ENCODE measurements around the gene SLC8A2.
"Not testable (repeated sequence)": the region's sequence is repeated elsewhere in the genome, so short reads cannot be mapped to it uniquely, and the experiment has no call there.

Gene SLC8A2

GRCh38 chr19:47388721-47389120, 83.0 kb downstream of the SLC8A2 start:
- WGBS, 2 experiments (ENCODE audit: insufficient coverage in 2 of 2): 90 to 96% methylated on average over 4 of the region's 5 CpGs
- H3K4me3 ChIP-seq (ENCODE audit: extremely low read depth, insufficient read depth, low read length, poor library complexity, severe bottlenecking); H3K27ac ChIP-seq (ENCODE audit: low read depth, low read length, severe bottlenecking); H3K36me3 ChIP-seq (ENCODE audit: control insufficient read depth, insufficient read depth, low read length); H3K4me1 ChIP-seq (ENCODE audit: control insufficient read depth, insufficient read depth, low read length, poor library complexity, severe bottlenecking); H3K9me3 ChIP-seq (ENCODE audit: control insufficient read depth, low read length): not testable (repeated sequence)

DNA sequence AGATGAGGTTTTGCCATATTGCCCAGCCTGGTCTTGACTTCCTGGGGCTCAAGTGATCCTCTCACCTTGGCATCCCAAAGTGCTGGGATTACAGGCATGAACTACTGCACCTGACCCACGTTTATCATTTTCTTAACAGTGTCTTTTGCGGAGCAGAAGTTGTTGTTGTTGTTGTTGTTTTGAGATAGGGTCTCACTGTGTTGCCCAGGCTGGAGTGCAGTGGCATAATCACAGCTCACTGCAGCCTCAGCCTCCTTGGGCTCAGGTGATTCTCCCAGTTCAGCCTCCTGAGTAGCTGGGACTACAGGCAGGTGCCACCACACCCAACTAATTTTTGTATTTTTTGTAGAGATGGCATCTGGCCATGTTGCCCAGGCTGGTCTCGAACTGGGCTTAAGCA, 84.1 kb downstream of the SLC8A2 start:
- not testable (repeated sequence) for H3K36me3 ChIP-seq (ENCODE audit: control insufficient read depth, insufficient read depth, low read length); H3K4me1 ChIP-seq (ENCODE audit: control insufficient read depth, insufficient read depth, low read length, poor library complexity, severe bottlenecking)
- 100% methylated on average over 1 to 3 of the region's 3 CpGs for WGBS, 2 experiments (ENCODE audit: insufficient coverage in 2 of 2)

GRCh38 chr19:47386582-47386981, 85.1 kb downstream of the SLC8A2 start:
- not testable (repeated sequence) for H3K27ac ChIP-seq (ENCODE audit: low read depth, low read length, severe bottlenecking); H3K4me1 ChIP-seq (ENCODE audit: control insufficient read depth, insufficient read depth, low read length, poor library complexity, severe bottlenecking); H3K9me3 ChIP-seq (ENCODE audit: control insufficient read depth, low read length); H3K4me3 ChIP-seq (ENCODE audit: extremely low read depth, insufficient read depth, low read length, poor library complexity, severe bottlenecking)
- peaks cover 12% of the 10 kb centered on the region for H3K36me3 ChIP-seq (ENCODE audit: control insufficient read depth, insufficient read depth, low read length)
- 92 to 93% methylated on average over 10 of the region's 12 CpGs for WGBS, 2 experiments (ENCODE audit: insufficient coverage in 2 of 2)

More for the DNA sequence above, 84.1 kb downstream of the SLC8A2 start:
- H3K27ac ChIP-seq (ENCODE audit: low read depth, low read length, severe bottlenecking); H3K4me3 ChIP-seq (ENCODE audit: extremely low read depth, insufficient read depth, low read length, poor library complexity, severe bottlenecking); H3K9me3 ChIP-seq (ENCODE audit: control insufficient read depth, low read length): not testable (repeated sequence)

- H3K36me3 ChIP-seq (ENCODE audit: control insufficient read depth, insufficient read depth, low read length): peaks cover 32% of the 10 kb centered on the region
- H3K27ac ChIP-seq (ENCODE audit: low read depth, low read length, severe bottlenecking); H3K9me3 ChIP-seq (ENCODE audit: control insufficient read depth, low read length); H3K4me3 ChIP-seq (ENCODE audit: extremely low read depth, insufficient read depth, low read length, poor library complexity, severe bottlenecking); H3K4me1 ChIP-seq (ENCODE audit: control insufficient read depth, insufficient read depth, low read length, poor library complexity, severe bottlenecking): not testable (repeated sequence)
- 93 to 100% methylated on average over 2 to 3 of the region's 4 CpGs for WGBS, 2 experiments (ENCODE audit: insufficient coverage in 2 of 2)
Measured at GRCh38 chr19:47384533-47384932, 87.2 kb downstream of the SLC8A2 start.

DNA sequence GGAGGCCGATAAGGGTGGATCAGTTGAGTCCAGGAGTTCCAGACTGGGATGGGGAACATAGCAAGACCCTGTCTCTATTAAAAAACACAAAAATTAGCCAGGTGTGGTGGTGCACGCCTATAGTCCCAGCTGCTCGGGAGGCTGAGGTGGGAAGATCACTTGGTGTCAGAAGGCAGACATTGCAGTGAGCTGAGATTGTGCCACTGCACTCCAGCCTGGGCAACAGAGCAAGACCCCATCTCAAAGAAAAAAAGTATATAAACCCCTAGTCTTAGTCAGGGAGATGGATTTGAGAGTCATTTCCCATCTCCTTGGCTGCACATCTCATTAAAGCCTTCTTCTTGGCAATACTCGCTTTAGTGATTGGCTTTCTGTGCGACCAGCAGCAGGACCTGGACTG, 87.8 kb downstream of the SLC8A2 start:
- not testable (repeated sequence) for H3K4me1 ChIP-seq (ENCODE audit: control insufficient read depth, insufficient read depth, low read length, poor library complexity, severe bottlenecking); H3K9me3 ChIP-seq (ENCODE audit: control insufficient read depth, low read length)
- WGBS, 2 experiments (ENCODE audit: insufficient coverage in 2 of 2): 82% methylated on average over 2 of the region's 5 CpGs; no CpG with 5 or more reads in 1 of the 2 experiments

DNA sequence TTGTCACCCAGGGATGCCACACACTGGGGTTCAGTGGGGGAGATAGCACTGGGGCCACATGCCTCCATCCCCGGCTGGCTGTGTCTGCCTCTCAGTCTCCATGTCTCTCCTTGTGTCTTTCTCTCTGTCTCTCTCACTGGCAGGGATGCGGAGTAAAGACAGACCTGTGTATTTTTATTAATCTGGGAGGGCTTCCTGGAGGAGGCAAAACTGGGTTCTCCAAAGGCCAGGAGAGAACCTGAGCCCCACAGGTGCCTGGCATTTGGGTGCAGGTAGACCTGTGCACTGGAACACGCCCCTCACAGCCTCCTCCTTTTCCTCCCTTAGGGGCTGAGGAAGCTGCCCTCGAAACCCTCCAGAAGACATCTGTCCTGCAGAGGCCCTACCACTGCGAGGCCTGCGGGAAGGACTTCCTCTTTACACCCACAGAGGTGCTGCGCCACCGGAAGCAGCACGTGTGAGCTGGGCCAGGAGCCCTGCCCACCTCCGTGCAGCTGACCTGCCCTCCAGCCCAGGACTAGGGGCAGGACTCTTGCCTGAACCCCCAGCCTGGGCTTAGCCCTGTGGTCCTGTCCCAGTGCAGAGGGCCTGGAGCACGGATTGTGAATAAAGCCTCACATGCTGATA, 89.9 kb downstream of the SLC8A2 start:
- H3K27ac ChIP-seq (ENCODE audit: low read depth, low read length, severe bottlenecking): no peak overlapping the region
- no peak overlapping the region for H3K4me3 ChIP-seq (ENCODE audit: extremely low read depth, insufficient read depth, low read length, poor library complexity, severe bottlenecking)
- no peaks in the 10 kb centered on the region for H3K4me1 ChIP-seq (ENCODE audit: control insufficient read depth, insufficient read depth, low read length, poor library complexity, severe bottlenecking)
- H3K9me3 ChIP-seq (ENCODE audit: control insufficient read depth, low read length): no peaks in the 10 kb centered on the region
- WGBS, 2 experiments (ENCODE audit: insufficient coverage in 2 of 2): 89 to 92% methylated on average over 10 of the region's 11 CpGs
- peaks cover 56% of the 10 kb centered on the region for H3K36me3 ChIP-seq (ENCODE audit: control insufficient read depth, insufficient read depth, low read length)

More for the DNA sequence above, 87.8 kb downstream of the SLC8A2 start:
- H3K4me3 ChIP-seq (ENCODE audit: extremely low read depth, insufficient read depth, low read length, poor library complexity, severe bottlenecking); H3K27ac ChIP-seq (ENCODE audit: low read depth, low read length, severe bottlenecking): not testable (repeated sequence)
- H3K36me3 ChIP-seq (ENCODE audit: control insufficient read depth, insufficient read depth, low read length): peaks cover 37% of the 10 kb centered on the region

DNA sequence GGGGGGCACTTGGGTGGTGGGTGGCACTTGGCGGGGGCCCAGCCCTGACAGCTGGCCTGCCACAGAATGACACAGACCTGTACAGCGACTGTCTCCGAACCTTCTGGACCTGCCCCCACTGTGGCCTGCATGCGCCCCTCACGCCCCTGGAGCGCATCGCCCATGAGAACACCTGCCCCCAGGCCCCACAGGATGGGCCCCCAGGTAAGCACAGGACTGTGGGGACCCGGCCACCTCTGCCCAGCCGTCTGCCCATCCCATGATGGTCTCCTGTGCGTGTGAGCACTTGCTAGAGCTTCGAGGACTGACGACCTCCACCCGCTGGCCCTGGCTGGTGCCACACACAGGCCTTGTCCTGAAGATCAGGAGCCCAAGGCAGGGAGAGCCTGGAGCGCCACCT, 90.6 kb downstream of the SLC8A2 start:
- peaks cover 62% of the 10 kb centered on the region for H3K36me3 ChIP-seq (ENCODE audit: control insufficient read depth, insufficient read depth, low read length)
- H3K4me1 ChIP-seq (ENCODE audit: control insufficient read depth, insufficient read depth, low read length, poor library complexity, severe bottlenecking): no peaks in the 10 kb centered on the region
- 95 to 99% methylated on average over 14 of the region's 14 CpGs for WGBS, 2 experiments (ENCODE audit: insufficient coverage in 2 of 2)
- no peak overlapping the region for H3K27ac ChIP-seq (ENCODE audit: low read depth, low read length, severe bottlenecking)
- H3K4me3 ChIP-seq (ENCODE audit: extremely low read depth, insufficient read depth, low read length, poor library complexity, severe bottlenecking): no peak overlapping the region
- no peaks in the 10 kb centered on the region for H3K9me3 ChIP-seq (ENCODE audit: control insufficient read depth, low read length)

DNA sequence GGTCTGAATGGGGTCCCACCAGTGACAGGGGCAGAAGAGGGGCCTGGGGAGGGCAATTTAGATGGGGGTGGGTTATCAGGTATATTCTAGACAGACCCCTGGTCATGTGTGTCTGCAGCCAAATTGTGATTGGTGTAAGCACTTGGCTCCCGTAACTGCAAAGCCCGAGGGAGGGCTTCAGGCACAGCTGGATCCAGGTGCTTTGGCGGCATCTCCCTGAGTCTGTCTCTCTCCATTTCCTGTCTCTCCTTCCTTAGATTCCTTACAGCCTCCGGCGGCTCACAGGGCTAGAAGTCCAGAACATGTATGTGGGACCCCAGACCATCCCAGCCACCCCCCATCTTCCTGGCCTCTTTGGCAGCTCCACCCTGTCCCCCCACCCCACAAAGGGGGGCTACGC, 91.1 kb downstream of the SLC8A2 start:
- Histone ChIP-seq H3K36me3 (ENCODE audit: control insufficient read depth, insufficient read depth, low read length) (peaks cover 68% of the 10 kb centered on the region), H3K9me3 (ENCODE audit: control insufficient read depth, low read length) (no peaks in the 10 kb centered on the region), H3K4me3 (ENCODE audit: extremely low read depth, insufficient read depth, low read length, poor library complexity, severe bottlenecking) (no peak overlapping the region), H3K4me1 (ENCODE audit: control insufficient read depth, insufficient read depth, low read length, poor library complexity, severe bottlenecking) (no peaks in the 10 kb centered on the region), H3K27ac (ENCODE audit: low read depth, low read length, severe bottlenecking) (no peak overlapping the region)
- 80 to 92% methylated on average over 1 to 5 of the region's 6 CpGs for WGBS, 2 experiments (ENCODE audit: insufficient coverage in 2 of 2)

DNA sequence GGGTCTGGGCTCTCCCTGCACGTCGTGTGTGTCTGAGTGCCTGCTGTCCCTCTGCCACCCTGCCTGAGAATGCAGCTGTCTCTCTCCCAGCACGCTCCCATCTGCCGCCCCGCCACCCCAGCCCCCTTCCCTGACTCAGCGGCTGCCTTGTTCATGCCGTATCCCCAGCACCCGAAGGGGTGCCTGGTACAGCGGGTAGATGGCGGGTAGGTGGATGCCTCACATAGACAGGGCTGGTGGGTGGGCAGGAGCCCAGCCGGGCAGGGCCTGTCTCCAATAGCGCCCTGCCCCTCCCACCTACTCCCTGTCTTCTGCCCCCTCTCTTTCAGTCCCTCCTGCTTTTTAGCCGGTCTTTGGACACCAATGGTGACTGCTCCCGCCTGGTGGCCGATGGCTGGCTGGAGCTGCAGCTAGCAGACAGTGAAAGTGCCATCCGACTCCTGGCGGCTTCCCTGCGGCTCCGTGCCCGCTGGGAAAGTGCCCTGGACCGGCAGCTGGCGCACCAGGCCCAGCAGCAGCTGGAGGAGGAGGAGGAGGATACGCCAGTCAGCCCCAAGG, 92.2 kb downstream of the SLC8A2 start:
- Histone ChIP-seq H3K4me3 (ENCODE audit: extremely low read depth, insufficient read depth, low read length, poor library complexity, severe bottlenecking) (no peak overlapping the region), H3K27ac (ENCODE audit: low read depth, low read length, severe bottlenecking) (no peak overlapping the region), H3K4me1 (ENCODE audit: control insufficient read depth, insufficient read depth, low read length, poor library complexity, severe bottlenecking) (no peaks in the 10 kb centered on the region), H3K36me3 (ENCODE audit: control insufficient read depth, insufficient read depth, low read length) (peaks cover 77% of the 10 kb centered on the region), H3K9me3 (ENCODE audit: control insufficient read depth, low read length) (no peaks in the 10 kb centered on the region)
- WGBS, 2 experiments (ENCODE audit: insufficient coverage in 2 of 2): 95 to 96% methylated on average over 16 to 19 of the region's 23 CpGs

DNA sequence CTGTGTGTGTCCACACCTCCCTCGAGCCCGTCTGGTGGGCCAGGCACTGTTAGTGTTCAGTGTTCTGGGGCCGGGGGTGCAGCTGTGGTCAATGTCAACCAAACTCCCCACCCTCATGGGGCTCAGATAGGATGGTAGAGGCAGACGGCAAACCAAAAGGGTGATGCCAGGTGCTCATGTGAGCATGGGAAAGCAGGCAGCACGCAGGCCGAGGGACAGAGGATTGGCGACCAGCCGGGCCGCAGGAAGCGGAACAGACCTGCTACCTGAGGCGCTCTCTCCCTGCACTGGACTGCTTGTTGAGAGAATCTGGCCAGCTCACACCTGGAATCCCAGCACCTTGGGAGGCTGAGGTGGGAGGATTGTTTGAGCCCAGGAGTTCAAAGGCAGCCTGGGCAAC, 93.4 kb downstream of the SLC8A2 start:
- H3K4me1 ChIP-seq (ENCODE audit: control insufficient read depth, insufficient read depth, low read length, poor library complexity, severe bottlenecking): no peaks in the 10 kb centered on the region
- H3K27ac ChIP-seq (ENCODE audit: low read depth, low read length, severe bottlenecking): no peak overlapping the region
- H3K36me3 ChIP-seq (ENCODE audit: control insufficient read depth, insufficient read depth, low read length): peaks cover 86% of the 10 kb centered on the region
- no peak overlapping the region for H3K4me3 ChIP-seq (ENCODE audit: extremely low read depth, insufficient read depth, low read length, poor library complexity, severe bottlenecking)
- WGBS, 2 experiments (ENCODE audit: insufficient coverage in 2 of 2): 94 to 97% methylated on average over 8 to 9 of the region's 11 CpGs
- no peaks in the 10 kb centered on the region for H3K9me3 ChIP-seq (ENCODE audit: control insufficient read depth, low read length)
